Activated CD4-positive, alpha-beta T cell treated with anti-CD3 and anti-CD28 coated beads, Interleukin-2, Interleukin-4, amounts not matched to agents 100 ng/mL and 50 ng/mL, durations not matched to agents 16 hours and 8 hours (primary cell): ENCODE results near the gene ICA1.
"Not testable (repeated sequence)": the region's sequence is repeated elsewhere in the genome, so short reads cannot be mapped to it uniquely, and the experiment has no call there.

Experiments
- DNase-seq: peaks from one replicate; pipeline ENCODE4 v3.0.0-alpha.2; 2020; ENCODE audit warnings: low spot score

The ICA1 gene

GRCh38 chr7:8263048-8263447 lies 1.1 kb upstream of the ICA1 start:
- DNase-seq = no peak

GRCh38 chr7:8260871-8261694 lies 884 bp downstream of the ICA1 start:
- DNase-seq = peak; percentile 3

GRCh38 chr7:8259586-8260222 lies 2.3 kb downstream of the ICA1 start:
- DNase-seq = no peak

GRCh38 chr7:8258734-8259133 lies 3.2 kb downstream of the ICA1 start:
- DNase-seq = no peak

- DNase-seq = no peak
Measured at GRCh38 chr7:8258166-8258565, 3.8 kb downstream of the ICA1 start.

GRCh38 chr7:8255680-8256655 lies 6.0 kb downstream of the ICA1 start:
- no peak for DNase-seq

- DNase-seq = no peak
Measured at GRCh38 chr7:8254667-8255066, 7.3 kb downstream of the ICA1 start.

- no peak for DNase-seq
Measured at GRCh38 chr7:8254215-8254614, 7.8 kb downstream of the ICA1 start.

- DNase-seq = no peak
Measured at GRCh38 chr7:8251195-8251594, 10.8 kb downstream of the ICA1 start.

GRCh38 chr7:8250547-8250946 lies 11.4 kb downstream of the ICA1 start:
- no peak for DNase-seq

- DNase-seq = peak; percentile 3
Measured at GRCh38 chr7:8249121-8249520, 12.8 kb downstream of the ICA1 start.

GRCh38 chr7:8246020-8246419 lies 15.9 kb downstream of the ICA1 start:
- no peak for DNase-seq

- DNase-seq = not testable (repeated sequence)
Measured at GRCh38 chr7:8245032-8245431, 16.9 kb downstream of the ICA1 start.

- not testable (repeated sequence) for DNase-seq
Measured at GRCh38 chr7:8243059-8243458, 18.9 kb downstream of the ICA1 start.

- not testable (repeated sequence) for DNase-seq
Measured at GRCh38 chr7:8239702-8240362, 22.1 kb downstream of the ICA1 start.

GRCh38 chr7:8236780-8237407 lies 25.1 kb downstream of the ICA1 start:
- no peak for DNase-seq

- DNase-seq = no peak
Measured at GRCh38 chr7:8232999-8233847, 28.7 kb downstream of the ICA1 start.

GRCh38 chr7:8229927-8230326 lies 32.0 kb downstream of the ICA1 start:
- DNase-seq = no peak

- DNase-seq = no peak
Measured at GRCh38 chr7:8228766-8229674, 32.9 kb downstream of the ICA1 start.
